Fibroblast of mammary gland (primary cell): ENCODE measurements around the gene ARSK.

ENCODE experiments used
- DNase-seq: peaks from one replicate; pipeline ENCODE4 v3.0.0-alpha.2; 2010; ENCODE audit warnings: low read depth
- H3K4me3 ChIP-seq: 2 replicates; pipeline ENCODE4 v1.5.1; 2011; ENCODE audit warnings: low read depth, mild to moderate bottlenecking, low read length, moderate library complexity; ENCODE audit not compliant: control insufficient read depth
- TF ChIP-seq, protein P1 (sequence below): conservative IDR thresholded peaks from 2 replicates; pipeline ENCODE4 v1.5.1; 2011; ENCODE audit warnings: low read depth, low read length, inconsistent platforms; ENCODE audit not compliant: control insufficient read depth, insufficient read depth

Gene ARSK

DNA sequence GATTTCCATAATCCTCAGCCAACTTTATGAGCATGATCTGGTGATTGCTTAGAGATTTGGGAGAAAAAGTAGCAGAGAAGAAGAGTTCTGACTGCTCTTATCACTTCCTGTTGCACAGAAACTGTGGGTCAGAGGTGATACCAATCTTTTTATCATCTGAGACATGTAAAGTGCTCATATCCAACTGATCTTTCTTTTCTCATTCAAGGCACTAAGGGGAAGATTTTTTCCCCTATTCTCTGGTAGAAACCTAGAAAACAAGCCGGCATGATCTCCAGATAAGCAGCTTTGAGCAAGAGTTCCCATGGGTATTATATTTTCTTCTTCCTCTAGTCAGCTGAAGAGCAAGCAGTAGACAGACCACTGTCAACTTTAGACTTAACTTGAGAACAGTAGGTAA is 36.0 kb downstream of the ARSK start:
- DNase-seq, result no peak
- TF ChIP-seq, protein P1, sequence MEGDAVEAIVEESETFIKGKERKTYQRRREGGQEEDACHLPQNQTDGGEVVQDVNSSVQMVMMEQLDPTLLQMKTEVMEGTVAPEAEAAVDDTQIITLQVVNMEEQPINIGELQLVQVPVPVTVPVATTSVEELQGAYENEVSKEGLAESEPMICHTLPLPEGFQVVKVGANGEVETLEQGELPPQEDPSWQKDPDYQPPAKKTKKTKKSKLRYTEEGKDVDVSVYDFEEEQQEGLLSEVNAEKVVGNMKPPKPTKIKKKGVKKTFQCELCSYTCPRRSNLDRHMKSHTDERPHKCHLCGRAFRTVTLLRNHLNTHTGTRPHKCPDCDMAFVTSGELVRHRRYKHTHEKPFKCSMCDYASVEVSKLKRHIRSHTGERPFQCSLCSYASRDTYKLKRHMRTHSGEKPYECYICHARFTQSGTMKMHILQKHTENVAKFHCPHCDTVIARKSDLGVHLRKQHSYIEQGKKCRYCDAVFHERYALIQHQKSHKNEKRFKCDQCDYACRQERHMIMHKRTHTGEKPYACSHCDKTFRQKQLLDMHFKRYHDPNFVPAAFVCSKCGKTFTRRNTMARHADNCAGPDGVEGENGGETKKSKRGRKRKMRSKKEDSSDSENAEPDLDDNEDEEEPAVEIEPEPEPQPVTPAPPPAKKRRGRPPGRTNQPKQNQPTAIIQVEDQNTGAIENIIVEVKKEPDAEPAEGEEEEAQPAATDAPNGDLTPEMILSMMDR, result no peak

DNA sequence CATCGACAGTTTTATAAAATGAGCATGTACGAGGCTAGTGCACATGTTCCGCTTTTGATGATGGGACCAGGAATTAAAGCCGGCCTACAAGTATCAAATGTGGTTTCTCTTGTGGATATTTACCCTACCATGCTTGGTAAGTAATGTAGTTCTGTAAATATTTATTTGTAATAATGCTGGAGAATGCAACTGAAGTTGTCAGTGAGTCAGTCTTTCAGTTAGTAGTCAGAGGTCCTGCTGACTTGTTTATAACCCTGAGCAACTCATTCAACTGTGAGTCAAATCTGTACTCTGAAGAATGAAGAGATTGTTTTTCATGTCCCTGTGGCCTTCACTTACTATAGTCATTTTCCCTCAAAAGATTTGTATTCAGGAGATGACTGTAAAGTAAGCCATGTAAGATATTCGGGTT is 36.6 kb downstream of the ARSK start:
- DNase-seq, result peak; percentile 89
- H3K4me3 ChIP-seq, result no peak overlapping the region
- TF ChIP-seq, protein P1, result no peak

More for the DNA sequence above, 36.0 kb downstream of the ARSK start:
- H3K4me3 ChIP-seq, result no peak overlapping the region

DNA sequence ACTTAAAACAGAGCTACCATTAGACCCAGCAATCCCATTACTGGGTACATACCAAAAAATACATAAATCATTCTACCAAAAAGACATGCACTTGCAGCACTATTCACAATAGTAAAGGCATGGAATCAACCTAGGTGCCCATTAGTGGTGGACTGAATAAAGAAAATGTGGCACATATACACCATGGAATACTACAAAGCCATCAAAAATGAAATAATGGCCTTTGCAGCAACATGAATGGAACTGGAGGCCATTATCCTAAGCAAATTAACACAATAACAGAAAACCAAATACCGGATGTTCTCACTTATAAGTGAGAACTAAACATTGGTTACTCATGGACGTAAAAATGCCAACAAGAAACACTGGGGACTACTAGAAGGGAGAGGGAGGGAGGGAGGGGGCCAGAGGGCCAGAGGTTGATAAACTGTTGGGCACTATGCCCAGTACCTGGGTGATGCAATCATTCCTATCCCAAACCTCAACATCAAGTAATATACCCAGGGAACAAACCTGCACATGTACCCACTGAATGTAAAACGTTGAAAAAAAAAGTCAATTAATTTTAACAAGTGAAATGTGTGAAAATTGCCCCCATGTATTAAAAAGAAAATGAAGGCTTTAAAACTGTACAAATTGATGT is 40.5 kb downstream of the ARSK start:
- TF ChIP-seq, protein P1, result no peak
- H3K4me3 ChIP-seq, result no peak overlapping the region
- no peak for DNase-seq

DNA sequence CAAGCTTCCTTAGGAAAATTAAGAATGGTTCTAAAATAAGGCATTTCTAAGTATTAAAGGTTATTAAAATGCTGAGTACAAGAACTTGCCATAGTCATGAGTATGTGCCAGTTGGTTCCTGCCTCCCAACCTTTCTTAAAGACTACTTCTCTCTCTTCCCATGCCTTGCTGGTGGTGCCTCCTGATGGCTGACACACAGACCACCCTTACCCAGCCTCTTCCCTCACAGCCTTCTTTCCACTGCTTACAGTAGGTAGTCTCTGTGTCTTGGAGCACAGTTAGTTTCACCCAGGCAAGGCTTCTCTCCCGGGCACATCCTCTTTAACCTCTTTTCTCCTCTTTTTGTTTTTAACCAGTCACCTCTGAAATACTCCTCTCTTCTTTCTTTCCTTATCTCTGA is 44.4 kb downstream of the ARSK start:
- H3K4me3 ChIP-seq, result no peak overlapping the region
- TF ChIP-seq, protein P1, result no peak
- no peak for DNase-seq

DNA sequence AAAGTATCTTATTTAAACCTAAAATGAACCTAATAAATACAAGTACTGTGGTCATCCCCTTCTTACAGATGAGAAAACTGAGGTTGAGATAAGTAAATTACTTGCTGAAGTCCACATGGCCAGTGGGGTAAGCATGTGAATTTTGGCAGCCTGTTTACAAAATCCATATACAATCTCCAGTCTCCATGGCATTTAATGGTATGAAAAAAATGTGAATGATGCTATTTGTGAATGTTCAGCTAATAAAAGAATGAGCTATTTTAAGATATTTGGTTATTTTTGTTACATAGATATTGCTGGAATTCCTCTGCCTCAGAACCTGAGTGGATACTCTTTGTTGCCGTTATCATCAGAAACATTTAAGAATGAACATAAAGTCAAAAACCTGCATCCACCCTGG is 45.7 kb downstream of the ARSK start:
- TF ChIP-seq, protein P1, result no peak
- DNase-seq, result no peak
- H3K4me3 ChIP-seq, result no peak overlapping the region

DNA sequence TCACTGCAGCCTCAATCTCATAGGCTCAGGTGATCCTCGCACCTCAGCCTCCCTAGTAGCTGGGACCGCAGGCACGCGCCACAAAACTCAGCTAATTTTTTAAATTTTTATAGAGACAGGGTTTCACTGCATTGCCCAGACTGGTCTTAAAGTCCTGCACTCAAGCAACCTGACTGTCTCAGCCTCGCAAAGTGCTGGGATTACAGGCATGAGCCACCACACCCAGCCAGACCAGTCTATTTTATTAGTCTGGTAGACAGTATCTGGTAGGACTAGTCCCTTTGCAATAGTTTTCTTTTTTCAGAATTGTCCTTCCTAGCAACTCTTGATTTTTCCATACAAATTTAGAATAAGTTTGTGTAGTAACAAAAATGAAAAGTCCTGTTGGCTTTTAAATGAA is 50.9 kb downstream of the ARSK start:
- DNase-seq, result no peak
- TF ChIP-seq, protein P1, result no peak
- H3K4me3 ChIP-seq, result no peak overlapping the region

DNA sequence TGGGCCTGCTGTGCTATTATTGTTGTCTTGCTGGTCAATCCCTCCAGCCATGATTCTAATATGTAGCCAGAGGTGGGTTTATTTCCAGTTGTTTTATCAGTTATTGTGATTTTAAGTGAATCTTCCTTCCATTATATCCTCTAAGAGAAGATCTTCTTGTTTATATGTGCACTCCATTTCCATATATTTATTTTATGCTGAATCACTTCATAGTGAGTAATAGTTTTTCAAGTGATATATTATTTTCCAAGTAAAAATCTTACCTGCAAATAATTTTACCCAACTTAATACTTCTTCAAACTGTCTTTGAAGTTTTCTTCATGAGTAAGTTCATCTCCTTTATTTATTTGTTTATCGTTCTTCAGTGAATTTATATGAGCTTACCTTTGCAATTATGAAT is 51.5 kb downstream of the ARSK start:
- TF ChIP-seq, protein P1, result no peak
- H3K4me3 ChIP-seq, result no peak overlapping the region
- no peak for DNase-seq
